GM12878 (cell line): ENCODE data around the gene BCL11A. TPM values are rescaled to one million over a fixed set of nuclear protein-coding genes. Genes with fewer than 3 reads are reported as not detected.

Source experiments
- BMI1 ChIP-seq: fragments of 450-650 bp; IDR thresholded peaks from 2 replicates; pipeline ENCODE4 v1.6.1; 2016; ENCODE audit warnings: mild to moderate bottlenecking, moderate library complexity, borderline replicate concordance
- E2F4 ChIP-seq: IDR thresholded peaks from 2 replicates; pipeline ENCODE4 v1.6.1; 2012; ENCODE audit warnings: low read depth, low read length, improper control_type of control experiment
- JUND ChIP-seq: IDR thresholded peaks from 2 replicates; pipeline ENCODE4 v1.6.1; 2012; ENCODE audit warnings: low read depth, mild to moderate bottlenecking, low read length, improper control_type of control experiment, moderate library complexity
- RBBP5 ChIP-seq: fragments of 200-600 bp; sonication (generic); conservative IDR thresholded peaks from 2 replicates; pipeline ENCODE4 v1.6.1; 2016
- REST ChIP-seq: IDR thresholded peaks from 2 replicates; pipeline ENCODE4 v1.6.1; 2012; ENCODE audit warnings: mild to moderate bottlenecking, low read depth, low read length
- SMAD1 ChIP-seq: fragments of 450-650 bp; IDR thresholded peaks from 2 replicates; pipeline ENCODE4 v1.6.1; 2018; ENCODE audit warnings: mild to moderate bottlenecking, low read depth; ENCODE audit not compliant: partially characterized antibody
- SP1 ChIP-seq: IDR thresholded peaks from one replicate; pipeline ENCODE4 v1.6.1; 2011; ENCODE audit warnings: low read depth, low read length
- STAT3 ChIP-seq: IDR thresholded peaks from 2 replicates; pipeline ENCODE4 v1.6.1; 2011; ENCODE audit warnings: low read depth, low read length, improper control_type of control experiment
- TAF1 ChIP-seq: IDR thresholded peaks from 2 replicates; pipeline ENCODE4 v1.6.1; 2011; ENCODE audit warnings: mild to moderate bottlenecking, low read depth, low read length, borderline replicate concordance
- USF1 ChIP-seq: IDR thresholded peaks from 2 replicates; pipeline ENCODE4 v1.6.1; 2011; ENCODE audit warnings: borderline replicate concordance, low read depth, mild to moderate bottlenecking, moderate library complexity, mixed read lengths, low read length; ENCODE audit not compliant: insufficient read depth; ENCODE audit errors: extremely low read length
- ZBTB33 ChIP-seq: fragments of 450-650 bp; IDR thresholded peaks from 2 replicates; pipeline ENCODE4 v1.6.1; 2017; ENCODE audit warnings: mild to moderate bottlenecking
- ZBTB40 ChIP-seq: fragments of 450-650 bp; IDR thresholded peaks from 2 replicates; pipeline ENCODE4 v1.6.1; 2016; ENCODE audit warnings: mild to moderate bottlenecking, moderate library complexity, borderline replicate concordance
- ZNF207 ChIP-seq: fragments of 450-650 bp; IDR thresholded peaks from 2 replicates; pipeline ENCODE4 v1.6.1; 2014; ENCODE audit warnings: antibody characterized with exemption, mild to moderate bottlenecking, borderline replicate concordance
- polyA plus RNA-seq, 11 experiments: library from polyadenylated mRNA; depleted of rRNA in 4 of 11; unstranded in 6 of 11; stranded (reverse) in 5 of 11; fragments of >200 nt; fragmentation: Nextera tagmentation in 4 of 11; fragmentation: Illumina TruSeq in 1 of 11; extraction: Ambion mirVana in 4 of 11; extraction: Trizol in 1 of 11; gene quantifications; 1 replicate in 1 of 11; 2 replicates in 10 of 11; pipeline versions ENCODE4 v1.2.1 to v1.2.3, GENCODE V29; 2011 to 2016; ENCODE audit warnings: inconsistent platforms in 2 of 11, missing spikeins in 2 of 11, low read depth in 1 of 11
- total RNA-seq, 4 experiments: library from RNA; depleted of rRNA in 3 of 4; stranded (reverse); fragments of >200 nt in 3 of 4; fragmentation: Illumina TruSeq in 1 of 4; extraction: Trizol in 1 of 4; gene quantifications; 2 replicates each; pipeline versions ENCODE4 v1.2.1 to v1.2.3, GENCODE V29; 2013 to 2021

Gene BCL11A
- total and polyA plus RNA-seq, 10 of the 15 experiments (the other 5 are each of a cell fraction or from before 2014, with no cell fraction given) = 7.5 to 26.6 (median 11.1) TPM; not detected in 1

- TF ChIP-seq REST (no peak), STAT3 (no peak), BMI1 (no peak), E2F4 (no peak), TAF1 (no peak), ZNF207 (no peak), JUND (no peak), USF1 (no peak), SMAD1 (peak; percentile 87), RBBP5 (no peak), ZBTB40 (no peak), ZBTB33 (no peak), SP1 (no peak)
Measured at GRCh38 chr2:60530660-60531281, 22.7 kb downstream of the BCL11A start (continued).
